ENCODE data around the gene HLA-DPB1.

Gene HLA-DPB1

GRCh38 chr6:33082702-33083101 is 6.9 kb downstream of the HLA-DPB1 start:
- Histone ChIP-seq H3K36me3 (replicated peaks; ENCODE audit: low read depth, low read length) (peaks cover 31% of the 10 kb centered on the region), H3K9me3 (ENCODE audit: insufficient read depth, low read length) (no peaks in the 10 kb centered on the region), H3K79me2 (ENCODE audit: low read length) (peaks cover 45% of the 10 kb centered on the region), H3K4me1 (ENCODE audit: low read length) (peaks cover 11% of the 10 kb centered on the region), H3K27me3 (ENCODE audit: low read depth, low read length) (no peaks in the 10 kb centered on the region), H4K20me1 (ENCODE audit: insufficient read depth, low read length) (peaks cover 31% of the 10 kb centered on the region), H3K4me2 (ENCODE audit: low read length) (no peak overlapping the region), H3K27ac (ENCODE audit: low read length) (no peak overlapping the region), H3K4me3 (ENCODE audit: low read length) (no peak overlapping the region), H2AFZ (ENCODE audit: low read depth, low read length) (no peak overlapping the region), H3K9ac (ENCODE audit: low read length) (no peak overlapping the region)
- no peak for TF ChIP-seq EZH2phosphoT487 (IDR thresholded peaks at IDR 0.05; ENCODE audit: low read depth)
- TF ChIP-seq, protein P1, sequence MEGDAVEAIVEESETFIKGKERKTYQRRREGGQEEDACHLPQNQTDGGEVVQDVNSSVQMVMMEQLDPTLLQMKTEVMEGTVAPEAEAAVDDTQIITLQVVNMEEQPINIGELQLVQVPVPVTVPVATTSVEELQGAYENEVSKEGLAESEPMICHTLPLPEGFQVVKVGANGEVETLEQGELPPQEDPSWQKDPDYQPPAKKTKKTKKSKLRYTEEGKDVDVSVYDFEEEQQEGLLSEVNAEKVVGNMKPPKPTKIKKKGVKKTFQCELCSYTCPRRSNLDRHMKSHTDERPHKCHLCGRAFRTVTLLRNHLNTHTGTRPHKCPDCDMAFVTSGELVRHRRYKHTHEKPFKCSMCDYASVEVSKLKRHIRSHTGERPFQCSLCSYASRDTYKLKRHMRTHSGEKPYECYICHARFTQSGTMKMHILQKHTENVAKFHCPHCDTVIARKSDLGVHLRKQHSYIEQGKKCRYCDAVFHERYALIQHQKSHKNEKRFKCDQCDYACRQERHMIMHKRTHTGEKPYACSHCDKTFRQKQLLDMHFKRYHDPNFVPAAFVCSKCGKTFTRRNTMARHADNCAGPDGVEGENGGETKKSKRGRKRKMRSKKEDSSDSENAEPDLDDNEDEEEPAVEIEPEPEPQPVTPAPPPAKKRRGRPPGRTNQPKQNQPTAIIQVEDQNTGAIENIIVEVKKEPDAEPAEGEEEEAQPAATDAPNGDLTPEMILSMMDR (IDR thresholded peaks at IDR 0.05; ENCODE audit: low read depth, low read length) = peak; percentile 65

GRCh38 chr6:33085627-33086026 is 9.8 kb downstream of the HLA-DPB1 start:
- Histone ChIP-seq H3K36me3 (replicated peaks; ENCODE audit: low read depth, low read length) (peaks cover 17% of the 10 kb centered on the region), H3K27me3 (ENCODE audit: low read depth, low read length) (no peaks in the 10 kb centered on the region), H3K4me3 (ENCODE audit: low read length) (no peak overlapping the region), H4K20me1 (ENCODE audit: insufficient read depth, low read length) (peaks cover 14% of the 10 kb centered on the region; the same call in 1 of the 2 replicates), H3K27ac (ENCODE audit: low read length) (no peak overlapping the region), H3K9me3 (ENCODE audit: insufficient read depth, low read length) (no peaks in the 10 kb centered on the region), H3K9ac (ENCODE audit: low read length) (no peak overlapping the region), H3K4me2 (ENCODE audit: low read length) (no peak overlapping the region), H3K79me2 (ENCODE audit: low read length) (peaks cover 17% of the 10 kb centered on the region; the same call in 1 of the 2 replicates), H3K4me1 (ENCODE audit: low read length) (no peaks in the 10 kb centered on the region), H2AFZ (ENCODE audit: low read depth, low read length) (no peak overlapping the region)
- no peak for TF ChIP-seq EZH2phosphoT487 (IDR thresholded peaks at IDR 0.05; ENCODE audit: low read depth)
- TF ChIP-seq, protein P1 (IDR thresholded peaks at IDR 0.05; ENCODE audit: low read depth, low read length) = no peak

GRCh38 chr6:33088258-33088930 is 12.6 kb downstream of the HLA-DPB1 start:
- H4K20me1 ChIP-seq (ENCODE audit: insufficient read depth, low read length) = 0 out of 2 replicates have a peak, but pooled peaks cover under 1% of the 10 kb centered on the region
- no peak overlapping the region for H3K9ac ChIP-seq (ENCODE audit: low read length)
- TF ChIP-seq EZH2phosphoT487 (IDR thresholded peaks at IDR 0.05; ENCODE audit: low read depth) = no peak
- TF ChIP-seq, protein P1 (IDR thresholded peaks at IDR 0.05; ENCODE audit: low read depth, low read length) = no peak
- no peaks in the 10 kb centered on the region for H3K9me3 ChIP-seq (ENCODE audit: insufficient read depth, low read length)
- peaks cover 11% of the 10 kb centered on the region for H3K36me3 ChIP-seq (replicated peaks; ENCODE audit: low read depth, low read length)
- no peak overlapping the region for H3K27ac ChIP-seq (ENCODE audit: low read length)
- no peak overlapping the region for H2AFZ ChIP-seq (ENCODE audit: low read depth, low read length)
- no peak overlapping the region for H3K4me2 ChIP-seq (ENCODE audit: low read length)
- no peak overlapping the region for H3K4me3 ChIP-seq (ENCODE audit: low read length)
- H3K79me2 ChIP-seq (ENCODE audit: low read length) = no peaks in the 10 kb centered on the region
- no peaks in the 10 kb centered on the region for H3K27me3 ChIP-seq (ENCODE audit: low read depth, low read length)
- peaks cover 6% of the 10 kb centered on the region for H3K4me1 ChIP-seq (ENCODE audit: low read length)

DNA sequence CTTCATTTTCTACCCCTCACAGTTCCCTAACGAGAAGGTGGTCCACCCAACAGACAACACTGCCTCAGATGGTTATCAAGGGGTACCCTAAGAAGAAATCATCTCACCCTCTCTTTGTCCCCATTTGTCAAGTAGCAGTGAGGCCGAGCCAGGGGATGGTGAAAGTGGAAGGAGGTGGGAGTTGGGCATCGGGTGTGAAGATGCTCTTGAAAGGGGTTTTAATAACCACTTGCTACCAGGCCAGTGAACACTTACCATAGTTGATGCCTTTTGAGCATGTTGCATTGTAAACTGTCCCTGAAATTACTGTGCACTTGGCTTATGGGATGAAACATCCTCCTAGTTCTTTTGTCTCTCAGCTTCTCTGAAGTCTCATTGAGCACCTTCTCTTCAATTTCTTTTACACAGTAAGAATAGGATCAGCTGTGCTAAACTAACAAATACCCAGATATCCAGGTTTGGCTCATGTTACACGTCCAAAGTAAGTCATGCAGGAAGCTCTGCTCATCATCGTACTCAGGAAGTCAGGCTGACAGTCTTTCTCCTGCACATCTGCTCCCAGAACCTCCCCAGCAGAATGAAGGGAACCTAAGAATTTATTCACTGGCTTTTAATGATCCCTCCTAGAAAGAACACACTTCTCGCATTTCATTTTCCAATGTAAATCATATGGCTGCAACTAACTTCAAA is 13.3 kb downstream of the HLA-DPB1 start:
- Histone ChIP-seq H3K9ac (ENCODE audit: low read length) (no peak overlapping the region), H3K27ac (ENCODE audit: low read length) (no peak overlapping the region), H2AFZ (ENCODE audit: low read depth, low read length) (no peak overlapping the region), H3K4me1 (ENCODE audit: low read length) (peaks cover 13% of the 10 kb centered on the region), H3K4me2 (ENCODE audit: low read length) (no peak overlapping the region), H3K79me2 (ENCODE audit: low read length) (no peaks in the 10 kb centered on the region), H3K9me3 (ENCODE audit: insufficient read depth, low read length) (no peaks in the 10 kb centered on the region), H3K36me3 (replicated peaks; ENCODE audit: low read depth, low read length) (peaks cover 11% of the 10 kb centered on the region), H3K27me3 (ENCODE audit: low read depth, low read length) (no peaks in the 10 kb centered on the region), H4K20me1 (ENCODE audit: insufficient read depth, low read length) (no peaks in the 10 kb centered on the region), H3K4me3 (ENCODE audit: low read length) (no peak overlapping the region)
- no peak for TF ChIP-seq EZH2phosphoT487 (IDR thresholded peaks at IDR 0.05; ENCODE audit: low read depth)
- TF ChIP-seq, protein P1 (IDR thresholded peaks at IDR 0.05; ENCODE audit: low read depth, low read length) = no peak

Measured in OCI-LY3 (cell line).